ENCODE results near the gene ZMIZ1. TPM values are rescaled to one million over a fixed set of nuclear protein-coding genes. Genes with fewer than 3 reads are reported as not detected.

Gene ZMIZ1
- total RNA-seq, 6 donors from 2014 or later, result 51.0 to 99.2 (median 91.8) TPM

GRCh38 chr10:79081353-79082034, 12.7 kb downstream of the ZMIZ1 start:
- no peaks in the 10 kb centered on the region for H3K36me3 ChIP-seq
- H3K4me3 ChIP-seq, result no peak overlapping the region
- H3K27me3 ChIP-seq, result no peaks in the 10 kb centered on the region
- 54 to 59% methylated on average over 9 to 10 of the region's 12 CpGs for WGBS, 2 donors
- H3K27ac ChIP-seq, result peak overlapping the region; percentile 45 to 89 (median 80)
- no peaks in the 10 kb centered on the region for H3K9me3 ChIP-seq
- DNase-seq (no peak), ATAC-seq (ENCODE audit: low FRiP score in 2 of 2) (peak in 1 of 2 donors; percentile 46)
- no peak for TF ChIP-seq POLR2AphosphoS5 (IDR thresholded peaks at IDR 0.05)
- H3K4me1 ChIP-seq, result peaks cover 96 to 100% (median 99%) of the 10 kb centered on the region in 4 donors

- WGBS, 2 donors, result 96% methylated on average over 6 of the region's 6 CpGs; no CpG with 5 or more reads in 1 of the 2 donors
- no peak overlapping the region for H3K4me3 ChIP-seq
- DNase-seq (no peak), ATAC-seq (ENCODE audit: low FRiP score in 2 of 2) (no peak)
- peak overlapping the region; percentile 76 to 89 (median 84) for H3K27ac ChIP-seq
- H3K4me1 ChIP-seq, result peaks cover 96 to 100% (median 99%) of the 10 kb centered on the region in 4 donors
- H3K36me3 ChIP-seq, result no peaks in the 10 kb centered on the region
- H3K9me3 ChIP-seq, result no peaks in the 10 kb centered on the region
- TF ChIP-seq, protein P1, sequence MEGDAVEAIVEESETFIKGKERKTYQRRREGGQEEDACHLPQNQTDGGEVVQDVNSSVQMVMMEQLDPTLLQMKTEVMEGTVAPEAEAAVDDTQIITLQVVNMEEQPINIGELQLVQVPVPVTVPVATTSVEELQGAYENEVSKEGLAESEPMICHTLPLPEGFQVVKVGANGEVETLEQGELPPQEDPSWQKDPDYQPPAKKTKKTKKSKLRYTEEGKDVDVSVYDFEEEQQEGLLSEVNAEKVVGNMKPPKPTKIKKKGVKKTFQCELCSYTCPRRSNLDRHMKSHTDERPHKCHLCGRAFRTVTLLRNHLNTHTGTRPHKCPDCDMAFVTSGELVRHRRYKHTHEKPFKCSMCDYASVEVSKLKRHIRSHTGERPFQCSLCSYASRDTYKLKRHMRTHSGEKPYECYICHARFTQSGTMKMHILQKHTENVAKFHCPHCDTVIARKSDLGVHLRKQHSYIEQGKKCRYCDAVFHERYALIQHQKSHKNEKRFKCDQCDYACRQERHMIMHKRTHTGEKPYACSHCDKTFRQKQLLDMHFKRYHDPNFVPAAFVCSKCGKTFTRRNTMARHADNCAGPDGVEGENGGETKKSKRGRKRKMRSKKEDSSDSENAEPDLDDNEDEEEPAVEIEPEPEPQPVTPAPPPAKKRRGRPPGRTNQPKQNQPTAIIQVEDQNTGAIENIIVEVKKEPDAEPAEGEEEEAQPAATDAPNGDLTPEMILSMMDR (IDR thresholded peaks at IDR 0.05), result no peak
- H3K27me3 ChIP-seq, result no peaks in the 10 kb centered on the region
These were observed 13.2 kb downstream of the ZMIZ1 start for GRCh38 chr10:79082035-79082373.

- no peak for DNase-seq
- TF ChIP-seq POLR2A (IDR thresholded peaks at IDR 0.05), result no peak
- no peak for TF ChIP-seq EP300 (IDR thresholded peaks at IDR 0.05)
- no peak for TF ChIP-seq POLR2AphosphoS5 (IDR thresholded peaks at IDR 0.05)
- TF ChIP-seq, protein P1 (IDR thresholded peaks at IDR 0.05), result no peak
These were observed 14.1 kb downstream of the ZMIZ1 start for GRCh38 chr10:79082631-79083596.

GRCh38 chr10:79084012-79084971, 15.5 kb downstream of the ZMIZ1 start:
- Histone ChIP-seq H3K9me3 (no peaks in the 10 kb centered on the region), H3K36me3 (no peaks in the 10 kb centered on the region), H3K27me3 (no peaks in the 10 kb centered on the region), H3K4me3 (no peak overlapping the region), H3K27ac (peak overlapping the region; percentile 76 to 89 (median 84)), H3K4me1 (peaks cover 99 to 100% (median 99%) of the 10 kb centered on the region in 4 donors)
- DNase-seq (peak in 1 of 2 donors; percentile 96), ATAC-seq (ENCODE audit: low FRiP score in 2 of 2) (peak; percentile 81 to 86)
- 26 to 36% methylated on average over 9 of the region's 9 CpGs for WGBS, 2 donors
- TF ChIP-seq EP300 (IDR thresholded peaks at IDR 0.05), result peak in 3 of 4 donors; percentile 80 to 94 (median 93)
- TF ChIP-seq, protein P1 (IDR thresholded peaks at IDR 0.05), result no peak
- no peak for TF ChIP-seq POLR2A (IDR thresholded peaks at IDR 0.05)
- peak; percentile 94 to 98 for TF ChIP-seq POLR2AphosphoS5 (IDR thresholded peaks at IDR 0.05)

More at GRCh38 chr10:79082631-79083596, 14.1 kb downstream of the ZMIZ1 start:
- Histone ChIP-seq H3K4me3 (no peak overlapping the region), H3K9me3 (no peaks in the 10 kb centered on the region), H3K36me3 (no peaks in the 10 kb centered on the region), H3K4me1 (peaks cover 99 to 100% (median 100%) of the 10 kb centered on the region in 4 donors), H3K27me3 (no peaks in the 10 kb centered on the region), H3K27ac (peak overlapping the region; percentile 76 to 89 (median 84))
- no peak for ATAC-seq (ENCODE audit: low FRiP score in 2 of 2)
- 64 to 66% methylated on average over 8 of the region's 8 CpGs for WGBS, 2 donors
